Tibial nerve (tissue), 4 donors: ENCODE results near the gene FSTL4. TPM values are rescaled to one million over a fixed set of nuclear protein-coding genes. Genes with fewer than 3 reads are reported as not detected.

ENCODE experiments used
- DNase-seq, 2 donors: peaks; one replicate each; pipeline ENCODE4 v3.0.0-alpha.2; 2019; ENCODE audit warnings: low spot score in 2 of 2
- H3K27ac ChIP-seq, 4 donors: fragments of 200-600 bp; sonication (generic) in 3 of 4; one replicate each; pipeline ENCODE4 v1.5.1; 2017 to 2019; ENCODE audit warnings: mild to moderate bottlenecking in 1 of 4
- H3K27me3 ChIP-seq, 2 donors: fragments of 200-600 bp; sonication (generic) in 1 of 2; one replicate each; pipeline versions ENCODE4 v1.5.1 to v1.6.0; 2017 to 2019
- H3K36me3 ChIP-seq, 3 donors: fragments of 200-600 bp; sonication (generic); one replicate each; pipeline ENCODE4 v1.5.1; 2018 to 2019
- H3K4me1 ChIP-seq, 4 donors: fragments of 200-600 bp; sonication (generic) in 3 of 4; one replicate each; pipeline ENCODE4 v1.5.1; 2017 to 2019
- H3K4me3 ChIP-seq, 4 donors: fragments of 200-600 bp; sonication (generic) in 3 of 4; one replicate each; pipeline ENCODE4 v1.5.1; 2017 to 2019; ENCODE audit warnings: mild to moderate bottlenecking in 1 of 4, moderate library complexity in 1 of 4
- H3K9me3 ChIP-seq, 4 donors: fragments of 200-600 bp; sonication (generic) in 3 of 4; one replicate each; pipeline ENCODE4 v1.5.1; 2017 to 2019
- CTCF ChIP-seq, 5 experiments: fragments of 200-600 bp in 3 of 5; fragments of 450-650 bp in 2 of 5; sonication (generic) in 3 of 5; IDR thresholded peaks; one replicate each; pipeline ENCODE4 v1.5.1; 2016 to 2019; ENCODE audit warnings: antibody characterized with exemption in 5 of 5, mild to moderate bottlenecking in 3 of 5, moderate library complexity in 2 of 5
- EP300 ChIP-seq, 2 donors: sonication (generic); formaldehyde crosslinking; IDR thresholded peaks; one replicate each; pipeline ENCODE4 v1.6.1; 2017; ENCODE audit warnings: antibody characterized with exemption in 2 of 2, mild to moderate bottlenecking in 1 of 2
- POLR2A ChIP-seq, 2 donors: fragments of 450-650 bp; IDR thresholded peaks; one replicate each; pipeline ENCODE4 v1.6.1; 2017; ENCODE audit warnings: antibody characterized with exemption in 2 of 2, mild to moderate bottlenecking in 2 of 2, moderate library complexity in 2 of 2
- WGBS, 2 donors: methylation state at CpG; one replicate each; pipeline ENCODE4 v1.1.5; 2018; 5-methylcytosine and 5-hydroxymethylcytosine counted together
- total RNA-seq, 4 donors: library from RNA; depleted of rRNA; stranded (reverse); fragments of >200 nt; gene quantifications; one replicate each; pipeline ENCODE4 v1.1.0, GENCODE V29; 2016

Gene FSTL4
- total RNA-seq, 4 donors from 2014 or later, result 0.22 TPM; not detected in 3

- Histone ChIP-seq H3K4me3 (no peak overlapping the region), H3K9me3 (no peaks in the 10 kb centered on the region), H3K27me3 (no peaks in the 10 kb centered on the region), H3K27ac (no peak overlapping the region), H3K4me1 (no peaks in the 10 kb centered on the region), H3K36me3 (no peaks in the 10 kb centered on the region)
- no peak for DNase-seq
- TF ChIP-seq CTCF (IDR thresholded peaks at IDR 0.05), result no peak
- TF ChIP-seq EP300 (IDR thresholded peaks at IDR 0.05), result no peak
- TF ChIP-seq POLR2A (IDR thresholded peaks at IDR 0.05), result no peak
- WGBS, 2 donors, result 77 to 85% methylated on average over 9 to 10 of the region's 10 CpGs
Measured at GRCh38 chr5:133480866-133481265, 131.5 kb downstream of the FSTL4 start.

GRCh38 chr5:133480366-133480765 lies 132.0 kb downstream of the FSTL4 start:
- DNase-seq, result no peak
- Histone ChIP-seq H3K36me3 (no peaks in the 10 kb centered on the region), H3K4me3 (no peak overlapping the region), H3K27ac (no peak overlapping the region), H3K9me3 (no peaks in the 10 kb centered on the region), H3K4me1 (no peaks in the 10 kb centered on the region), H3K27me3 (no peaks in the 10 kb centered on the region)
- 92 to 94% methylated on average over 9 of the region's 9 CpGs for WGBS, 2 donors
- TF ChIP-seq EP300 (IDR thresholded peaks at IDR 0.05) (no peak), CTCF (IDR thresholded peaks at IDR 0.05) (no peak), POLR2A (IDR thresholded peaks at IDR 0.05) (no peak)

GRCh38 chr5:133478199-133478985 lies 133.9 kb downstream of the FSTL4 start:
- DNase-seq, result no peak
- H3K4me3 ChIP-seq, result no peak overlapping the region
- H3K27me3 ChIP-seq, result no peaks in the 10 kb centered on the region
- H3K9me3 ChIP-seq, result no peaks in the 10 kb centered on the region
- WGBS, 2 donors, result 62 to 65% methylated on average over 10 of the region's 10 CpGs
- no peaks in the 10 kb centered on the region for H3K4me1 ChIP-seq
- H3K27ac ChIP-seq, result no peak overlapping the region
- no peaks in the 10 kb centered on the region for H3K36me3 ChIP-seq
- TF ChIP-seq CTCF (IDR thresholded peaks at IDR 0.05) (no peak), EP300 (IDR thresholded peaks at IDR 0.05) (no peak), POLR2A (IDR thresholded peaks at IDR 0.05) (no peak)

GRCh38 chr5:133475986-133476385 lies 136.4 kb downstream of the FSTL4 start:
- Histone ChIP-seq H3K9me3 (no peaks in the 10 kb centered on the region), H3K27me3 (no peaks in the 10 kb centered on the region), H3K27ac (no peak overlapping the region), H3K4me1 (no peaks in the 10 kb centered on the region), H3K36me3 (no peaks in the 10 kb centered on the region), H3K4me3 (no peak overlapping the region)
- no peak for TF ChIP-seq POLR2A (IDR thresholded peaks at IDR 0.05)
- no peak for TF ChIP-seq CTCF (IDR thresholded peaks at IDR 0.05)
- TF ChIP-seq EP300 (IDR thresholded peaks at IDR 0.05), result no peak
- no peak for DNase-seq
- 81 to 85% methylated on average over 7 of the region's 7 CpGs for WGBS, 2 donors

- Histone ChIP-seq H3K27ac (no peak overlapping the region), H3K4me1 (no peaks in the 10 kb centered on the region), H3K9me3 (no peaks in the 10 kb centered on the region), H3K36me3 (no peaks in the 10 kb centered on the region), H3K4me3 (no peak overlapping the region), H3K27me3 (no peaks in the 10 kb centered on the region)
- DNase-seq, result no peak
- no peak for TF ChIP-seq EP300 (IDR thresholded peaks at IDR 0.05)
- 62 to 65% methylated on average over 20 of the region's 20 CpGs for WGBS, 2 donors
Measured at GRCh38 chr5:133474851-133475590, 137.3 kb downstream of the FSTL4 start.
